ENCODE results near the gene NOS2. TPM values are rescaled to one million over a fixed set of nuclear protein-coding genes. Genes with fewer than 3 reads are reported as not detected.

Gene NOS2
- total RNA-seq, 4 donors from 2014 or later, result 0.13 to 0.69 (median 0.33) TPM; not detected in 1

DNA sequence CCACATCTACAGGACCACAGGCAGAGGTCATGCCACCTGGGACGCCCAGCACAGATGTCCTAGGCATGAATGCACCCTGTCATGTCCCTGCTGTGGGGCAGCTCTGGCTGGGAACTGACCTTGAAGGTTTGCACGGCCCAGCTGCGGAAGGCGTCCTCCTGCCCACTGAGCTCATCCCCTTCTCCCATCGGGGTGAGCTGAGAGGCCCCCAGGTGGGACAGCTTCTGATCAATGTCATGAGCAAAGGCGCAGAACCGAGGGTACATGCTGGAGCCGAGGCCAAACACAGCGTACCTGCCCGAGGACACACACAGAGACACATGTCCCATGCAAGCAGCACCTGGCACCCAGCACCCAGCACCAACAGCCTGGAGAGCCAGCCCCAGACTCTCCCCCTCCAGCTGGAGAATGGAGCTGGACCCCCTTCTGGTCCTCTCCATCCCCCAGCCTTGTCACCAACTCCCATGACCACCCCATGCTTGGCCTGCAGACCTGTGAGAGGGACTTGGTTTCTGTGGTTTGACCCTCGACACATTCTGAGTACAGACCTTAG, 31.4 kb downstream of the NOS2 start:
- Histone ChIP-seq H3K4me3 (no peak overlapping the region), H3K36me3 (peaks cover 0 to 7% (median 0%) of the 10 kb centered on the region in 4 donors), H3K27me3 (no peaks in the 10 kb centered on the region), H3K4me1 (no peaks in the 10 kb centered on the region), H3K27ac (replicated peaks in 1 of 4) (no peak overlapping the region), H3K9me3 (no peaks in the 10 kb centered on the region)
- TF ChIP-seq EP300 (IDR thresholded peaks at IDR 0.05) (no peak), POLR2A (IDR thresholded peaks at IDR 0.05; ENCODE audit: low read depth) (no peak), POLR2AphosphoS5 (IDR thresholded peaks at IDR 0.05) (no peak)
- TF ChIP-seq, protein P1, sequence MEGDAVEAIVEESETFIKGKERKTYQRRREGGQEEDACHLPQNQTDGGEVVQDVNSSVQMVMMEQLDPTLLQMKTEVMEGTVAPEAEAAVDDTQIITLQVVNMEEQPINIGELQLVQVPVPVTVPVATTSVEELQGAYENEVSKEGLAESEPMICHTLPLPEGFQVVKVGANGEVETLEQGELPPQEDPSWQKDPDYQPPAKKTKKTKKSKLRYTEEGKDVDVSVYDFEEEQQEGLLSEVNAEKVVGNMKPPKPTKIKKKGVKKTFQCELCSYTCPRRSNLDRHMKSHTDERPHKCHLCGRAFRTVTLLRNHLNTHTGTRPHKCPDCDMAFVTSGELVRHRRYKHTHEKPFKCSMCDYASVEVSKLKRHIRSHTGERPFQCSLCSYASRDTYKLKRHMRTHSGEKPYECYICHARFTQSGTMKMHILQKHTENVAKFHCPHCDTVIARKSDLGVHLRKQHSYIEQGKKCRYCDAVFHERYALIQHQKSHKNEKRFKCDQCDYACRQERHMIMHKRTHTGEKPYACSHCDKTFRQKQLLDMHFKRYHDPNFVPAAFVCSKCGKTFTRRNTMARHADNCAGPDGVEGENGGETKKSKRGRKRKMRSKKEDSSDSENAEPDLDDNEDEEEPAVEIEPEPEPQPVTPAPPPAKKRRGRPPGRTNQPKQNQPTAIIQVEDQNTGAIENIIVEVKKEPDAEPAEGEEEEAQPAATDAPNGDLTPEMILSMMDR (IDR thresholded peaks at IDR 0.05), result no peak
- 89% methylated on average over 8 of the region's 11 CpGs for WGBS
- intact Hi-C loops (cut with DNase I), result no loop called here
- no peak for DNase-seq (ENCODE audit: extremely low spot score)

DNA sequence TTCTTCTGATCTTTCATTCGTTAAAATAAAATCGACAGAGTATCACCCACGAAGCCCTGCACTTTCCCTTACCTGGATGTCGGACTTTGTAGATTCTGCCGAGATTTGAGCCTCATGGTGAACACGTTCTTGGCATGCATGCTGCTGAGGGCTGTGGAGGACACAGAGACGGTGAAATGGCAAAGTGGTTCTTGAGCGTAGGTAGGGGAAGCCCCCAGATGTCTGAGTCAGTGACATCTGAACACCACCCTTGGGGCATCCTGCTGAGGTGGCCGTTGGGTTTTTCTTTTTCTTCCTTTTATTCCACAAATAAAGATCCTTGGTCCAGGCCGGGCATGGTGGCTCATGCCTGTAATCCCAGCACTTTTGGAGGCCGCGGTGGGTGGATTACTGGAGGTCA, 33.9 kb downstream of the NOS2 start:
- H3K4me1 ChIP-seq, result no peaks in the 10 kb centered on the region
- TF ChIP-seq POLR2A (IDR thresholded peaks at IDR 0.05; ENCODE audit: low read depth), result no peak
- no peak for TF ChIP-seq EP300 (IDR thresholded peaks at IDR 0.05)
- TF ChIP-seq POLR2AphosphoS5 (IDR thresholded peaks at IDR 0.05), result no peak
- TF ChIP-seq, protein P1 (IDR thresholded peaks at IDR 0.05), result no peak
- 93% methylated on average over 12 of the region's 12 CpGs for WGBS
- H3K27ac ChIP-seq (replicated peaks in 1 of 4), result no peak overlapping the region
- no peak overlapping the region for H3K4me3 ChIP-seq
- H3K9me3 ChIP-seq, result no peaks in the 10 kb centered on the region
- no peak for DNase-seq (ENCODE audit: extremely low spot score)
- intact Hi-C loops (cut with DNase I), result no loop called here
- peaks cover 0 to 7% (median 0%) of the 10 kb centered on the region in 4 donors for H3K36me3 ChIP-seq
- H3K27me3 ChIP-seq, result no peaks in the 10 kb centered on the region

DNA sequence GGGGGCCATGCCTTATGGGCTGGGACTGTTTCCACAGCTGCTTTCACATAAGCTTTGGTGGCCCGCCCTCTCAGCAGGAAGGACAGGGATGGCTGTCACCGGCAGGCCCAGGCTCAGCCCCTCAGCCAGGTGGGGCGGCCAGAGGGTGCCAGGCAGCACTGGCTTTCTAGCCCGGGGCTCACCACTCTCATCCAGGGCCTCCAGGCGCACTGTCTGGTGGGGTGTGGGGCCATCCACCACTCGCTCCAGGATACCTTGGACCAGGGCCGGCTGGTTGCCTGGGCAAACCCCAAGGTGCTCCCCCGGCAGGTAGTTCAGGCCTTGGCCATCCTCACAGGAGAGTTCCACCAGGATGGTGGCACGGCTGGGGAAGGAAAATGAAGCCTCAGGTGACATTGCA, 35.0 kb downstream of the NOS2 start:
- no peak overlapping the region for H3K4me3 ChIP-seq
- TF ChIP-seq, protein P1 (IDR thresholded peaks at IDR 0.05), result no peak
- TF ChIP-seq POLR2A (IDR thresholded peaks at IDR 0.05; ENCODE audit: low read depth) (no peak), POLR2AphosphoS5 (IDR thresholded peaks at IDR 0.05) (no peak), EP300 (IDR thresholded peaks at IDR 0.05) (no peak)
- H3K27ac ChIP-seq (replicated peaks in 1 of 4), result no peak overlapping the region
- no peaks in the 10 kb centered on the region for H3K9me3 ChIP-seq
- intact Hi-C loops (cut with DNase I), result no loop called here
- no peaks in the 10 kb centered on the region for H3K4me1 ChIP-seq
- peaks cover 0 to 7% (median 0%) of the 10 kb centered on the region in 4 donors for H3K36me3 ChIP-seq
- WGBS, result 81% methylated on average over 4 of the region's 9 CpGs
- DNase-seq (ENCODE audit: extremely low spot score), result no peak
- H3K27me3 ChIP-seq, result no peaks in the 10 kb centered on the region

DNA sequence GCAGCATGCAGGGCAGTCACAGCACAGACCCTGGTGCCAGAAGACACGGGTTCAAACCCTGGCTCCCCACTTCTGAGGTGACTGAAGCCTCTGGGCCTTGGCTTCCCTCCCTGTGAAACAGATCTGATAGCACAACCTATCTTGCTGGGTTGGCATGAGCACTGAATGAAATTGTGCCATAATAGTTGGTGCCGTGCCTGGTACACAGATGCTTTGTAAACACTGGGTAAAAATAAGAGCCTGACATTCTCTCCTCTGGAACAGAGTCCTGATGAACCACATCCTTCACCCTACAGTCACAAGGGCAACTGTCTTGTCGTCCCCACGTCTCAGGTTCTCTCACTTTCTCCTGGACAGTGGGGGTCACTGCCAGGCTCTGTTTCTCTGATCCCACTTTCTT, 35.7 kb downstream of the NOS2 start:
- DNase-seq (ENCODE audit: extremely low spot score), result no peak
- Histone ChIP-seq H3K9me3 (no peaks in the 10 kb centered on the region), H3K36me3 (peaks cover 0 to 7% (median 0%) of the 10 kb centered on the region in 4 donors), H3K4me3 (no peak overlapping the region), H3K27me3 (no peaks in the 10 kb centered on the region), H3K4me1 (no peaks in the 10 kb centered on the region), H3K27ac (replicated peaks in 1 of 4) (no peak overlapping the region)
- intact Hi-C loops (cut with DNase I), result loop anchor here (5.0 kb wide), 1 partner anchor 118 kb away; no protein-coding TSS in a partner anchor
- TF ChIP-seq EP300 (IDR thresholded peaks at IDR 0.05) (no peak), POLR2AphosphoS5 (IDR thresholded peaks at IDR 0.05) (no peak), POLR2A (IDR thresholded peaks at IDR 0.05; ENCODE audit: low read depth) (no peak)
- TF ChIP-seq, protein P1 (IDR thresholded peaks at IDR 0.05), result no peak
- WGBS, result 81% methylated on average over 3 of the region's 4 CpGs

All from esophagus muscularis mucosa (tissue), 4 donors.